Measurements from ENCODE around the gene ARMC7.

The ARMC7 gene

DNA sequence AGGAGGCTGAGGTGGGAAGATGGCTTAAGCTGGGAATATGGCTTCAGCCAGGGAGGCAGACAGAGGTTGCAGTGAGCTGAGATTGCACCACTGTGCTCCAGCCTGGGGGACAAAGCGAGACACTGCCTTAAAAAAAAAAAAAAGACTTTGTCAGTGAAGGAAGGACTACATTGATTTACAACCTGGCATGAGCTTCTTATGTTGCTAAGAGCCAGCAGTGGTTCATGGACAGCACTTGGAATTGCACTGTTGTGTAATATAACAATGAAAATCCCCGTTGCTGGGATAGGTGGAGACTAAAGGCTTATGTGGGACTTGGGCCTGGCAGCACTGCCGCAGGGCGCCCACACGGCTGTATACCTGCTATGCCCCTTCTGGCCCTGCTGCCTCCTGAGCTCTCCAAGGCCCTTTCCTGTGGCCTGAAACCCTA lies 36.1 kb upstream of the ARMC7 start:
- TF ChIP-seq, protein P1, sequence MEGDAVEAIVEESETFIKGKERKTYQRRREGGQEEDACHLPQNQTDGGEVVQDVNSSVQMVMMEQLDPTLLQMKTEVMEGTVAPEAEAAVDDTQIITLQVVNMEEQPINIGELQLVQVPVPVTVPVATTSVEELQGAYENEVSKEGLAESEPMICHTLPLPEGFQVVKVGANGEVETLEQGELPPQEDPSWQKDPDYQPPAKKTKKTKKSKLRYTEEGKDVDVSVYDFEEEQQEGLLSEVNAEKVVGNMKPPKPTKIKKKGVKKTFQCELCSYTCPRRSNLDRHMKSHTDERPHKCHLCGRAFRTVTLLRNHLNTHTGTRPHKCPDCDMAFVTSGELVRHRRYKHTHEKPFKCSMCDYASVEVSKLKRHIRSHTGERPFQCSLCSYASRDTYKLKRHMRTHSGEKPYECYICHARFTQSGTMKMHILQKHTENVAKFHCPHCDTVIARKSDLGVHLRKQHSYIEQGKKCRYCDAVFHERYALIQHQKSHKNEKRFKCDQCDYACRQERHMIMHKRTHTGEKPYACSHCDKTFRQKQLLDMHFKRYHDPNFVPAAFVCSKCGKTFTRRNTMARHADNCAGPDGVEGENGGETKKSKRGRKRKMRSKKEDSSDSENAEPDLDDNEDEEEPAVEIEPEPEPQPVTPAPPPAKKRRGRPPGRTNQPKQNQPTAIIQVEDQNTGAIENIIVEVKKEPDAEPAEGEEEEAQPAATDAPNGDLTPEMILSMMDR (IDR thresholded peaks at IDR 0.05; ENCODE audit: low read depth, low read length) = no peak
- H3K4me3 ChIP-seq (ENCODE audit: low read depth, low read length) = no peak overlapping the region

DNA sequence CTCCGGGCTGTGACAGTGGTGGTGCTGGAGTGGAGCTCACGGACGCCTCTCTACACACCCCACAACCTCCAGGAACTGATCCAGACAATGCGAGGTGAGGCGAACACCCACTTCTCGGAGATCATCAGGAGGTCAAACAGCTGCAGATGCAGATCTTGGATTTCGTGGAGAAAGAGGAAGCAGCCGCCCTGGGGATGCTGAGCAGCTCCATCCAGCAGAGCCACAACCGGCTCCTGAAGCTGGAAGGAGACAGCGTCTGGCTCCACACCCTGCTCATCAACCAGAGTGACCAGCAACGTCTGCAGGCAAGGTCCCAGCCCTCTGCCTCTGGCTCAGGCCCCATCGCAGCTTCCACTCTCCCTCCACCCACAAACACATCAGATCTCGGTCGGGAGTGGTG lies 35.2 kb upstream of the ARMC7 start:
- TF ChIP-seq, protein P1 (IDR thresholded peaks at IDR 0.05; ENCODE audit: low read depth, low read length) = no peak
- no peak overlapping the region for H3K4me3 ChIP-seq (ENCODE audit: low read depth, low read length)

DNA sequence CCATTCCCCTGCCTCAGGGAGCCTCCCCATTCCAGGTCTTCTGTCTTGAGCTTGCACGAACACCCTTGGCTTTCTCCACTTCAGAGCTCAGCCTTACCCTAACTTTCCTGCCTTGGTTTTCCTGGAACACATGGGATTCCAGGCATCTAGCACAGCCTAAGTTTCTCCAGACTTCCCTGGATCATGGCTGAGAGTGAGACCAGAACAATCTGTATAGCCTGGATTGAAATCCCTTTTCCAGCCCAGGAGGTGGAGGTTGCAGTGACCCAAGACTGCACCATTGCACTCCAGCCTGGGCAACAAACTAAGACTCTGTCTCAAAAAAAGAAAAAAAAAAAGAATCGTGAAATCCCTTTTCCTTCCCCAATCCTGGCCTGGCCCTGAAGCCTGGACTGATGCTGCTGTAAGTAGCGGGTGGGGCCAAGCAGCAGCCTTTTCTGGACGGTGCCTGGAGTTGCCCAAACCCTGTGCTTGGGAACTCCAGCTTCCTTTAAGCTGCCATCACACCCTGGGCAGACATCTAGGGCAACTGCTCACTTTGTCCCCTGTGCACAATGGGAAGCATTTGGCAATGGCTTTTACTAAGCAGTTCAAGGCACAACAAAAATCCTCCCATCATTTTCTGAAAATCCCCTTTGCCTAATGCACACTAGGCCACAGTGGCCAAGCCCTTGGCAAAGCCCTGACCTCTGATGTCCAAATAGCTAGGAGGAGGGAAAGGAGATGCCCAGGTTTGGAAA lies 34.0 kb upstream of the ARMC7 start:
- TF ChIP-seq, protein P1 (IDR thresholded peaks at IDR 0.05; ENCODE audit: low read depth, low read length) = no peak

DNA sequence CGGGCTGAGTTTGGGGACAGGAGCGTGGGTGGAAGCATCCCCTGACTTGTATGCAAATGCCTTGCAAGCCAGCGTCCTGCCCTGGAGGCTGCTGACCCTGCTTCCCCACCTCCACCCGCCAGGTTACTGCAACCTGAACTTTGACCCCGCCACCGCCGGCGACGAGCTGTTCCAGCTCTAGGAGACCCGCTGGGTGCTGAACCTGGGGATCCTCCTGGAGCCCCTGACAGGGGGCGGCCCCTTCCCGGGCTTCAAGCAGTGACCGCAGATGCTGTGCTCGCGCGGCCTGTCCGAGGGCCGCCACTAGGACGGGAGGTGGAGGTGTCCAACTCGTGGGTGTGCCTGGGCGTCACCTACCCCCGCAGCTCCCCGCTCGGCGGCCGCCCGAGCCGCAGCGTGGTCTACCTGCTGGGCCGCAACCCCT lies 32.7 kb upstream of the ARMC7 start:
- H3K4me3 ChIP-seq (ENCODE audit: low read depth, low read length) = no peak overlapping the region

More for the DNA sequence above, 34.0 kb upstream of the ARMC7 start:
- no peak overlapping the region for H3K4me3 ChIP-seq (ENCODE audit: low read depth, low read length)

DNA sequence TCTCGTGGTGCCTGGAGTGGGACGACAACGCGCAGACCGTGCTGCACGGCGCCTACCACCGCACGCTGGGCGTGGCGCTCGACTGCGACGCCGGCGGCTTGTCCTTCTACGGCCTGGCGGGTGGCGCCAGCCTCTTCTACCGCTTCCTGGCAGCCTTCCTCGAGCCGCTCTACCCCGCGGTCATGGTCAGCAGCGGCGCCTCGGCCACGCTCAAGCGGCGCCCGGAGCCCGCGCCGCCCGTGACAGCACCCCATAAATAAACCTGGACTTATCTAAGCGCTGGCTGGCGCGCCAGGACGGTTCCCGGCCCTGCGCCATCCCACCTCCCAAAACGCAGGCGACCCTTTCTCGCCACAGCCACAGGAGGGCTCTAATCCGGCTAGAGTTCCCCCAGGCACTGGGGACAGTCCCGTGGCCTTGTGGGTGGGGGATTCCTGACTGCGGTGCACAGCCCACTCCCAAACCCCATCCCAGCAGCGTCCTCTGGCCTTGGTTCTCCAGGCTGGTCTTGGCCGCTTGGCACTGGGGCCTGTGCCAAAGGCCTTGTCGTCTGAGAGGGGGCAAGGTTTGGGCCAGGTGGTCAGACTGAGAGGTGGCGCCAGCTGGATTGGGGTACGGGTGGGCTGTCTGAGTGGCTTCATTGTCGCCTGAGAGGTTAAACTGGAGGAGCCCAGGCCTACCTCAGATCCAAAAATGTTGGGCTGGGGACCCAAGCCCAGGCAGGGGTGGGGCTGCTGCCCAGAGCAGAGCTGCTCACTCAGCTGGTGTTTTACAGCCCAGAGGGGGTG lies 32.1 kb upstream of the ARMC7 start:
- no peak overlapping the region for H3K4me3 ChIP-seq (ENCODE audit: low read depth, low read length)
- TF ChIP-seq, protein P1 (IDR thresholded peaks at IDR 0.05; ENCODE audit: low read depth, low read length) = no peak

More for the DNA sequence above, 32.7 kb upstream of the ARMC7 start:
- TF ChIP-seq, protein P1 (IDR thresholded peaks at IDR 0.05; ENCODE audit: low read depth, low read length) = no peak

DNA sequence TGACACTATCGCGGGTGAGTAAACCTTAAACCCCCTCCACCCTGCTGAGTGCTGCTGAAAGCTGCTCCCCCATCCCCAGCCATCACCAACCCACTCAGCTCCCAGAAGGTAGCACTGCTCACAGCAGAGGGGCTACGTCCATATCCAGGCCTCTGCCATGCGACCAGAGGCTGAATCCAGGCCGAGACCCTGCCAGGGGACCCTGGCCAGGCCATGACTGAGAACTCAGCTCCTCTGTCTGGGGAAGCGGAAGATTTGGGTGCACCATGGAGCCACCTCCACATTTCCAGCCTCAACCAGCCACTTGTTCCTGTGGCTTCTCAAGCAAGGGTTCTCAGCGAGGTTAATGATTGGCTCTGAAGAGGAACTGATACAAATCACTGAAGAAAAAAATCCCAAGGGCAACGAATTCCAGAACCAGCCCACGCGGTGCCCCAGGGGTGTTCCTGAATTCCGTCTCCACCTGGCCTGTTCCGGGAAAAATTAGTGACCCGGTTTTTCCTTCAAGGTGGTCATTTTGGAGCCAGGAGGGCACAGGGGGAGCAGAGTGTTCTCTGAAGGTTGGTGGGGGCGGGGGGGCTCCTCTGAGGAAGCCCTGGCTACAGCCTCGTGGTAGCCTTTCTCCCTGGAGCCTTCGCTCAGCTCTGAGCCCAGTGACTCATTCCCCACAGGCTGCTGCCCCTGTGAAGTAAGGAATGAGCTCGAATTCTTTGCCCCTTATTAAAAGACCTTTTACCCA lies 31.3 kb upstream of the ARMC7 start:
- H3K4me3 ChIP-seq (ENCODE audit: low read depth, low read length) = no peak overlapping the region
- TF ChIP-seq, protein P1 (IDR thresholded peaks at IDR 0.05; ENCODE audit: low read depth, low read length) = no peak

Measured in WI38 (cell line).